Glutamatergic neuron (in vitro differentiated cells): ENCODE data around the gene HIPK2. TPM values are rescaled to one million over a fixed set of nuclear protein-coding genes. Genes with fewer than 3 reads are reported as not detected.

ENCODE experiments used
- DNase-seq: peaks from one replicate; pipeline ENCODE4 v3.0.0; 2022
- H3K27ac Mint-ChIP-seq: one replicate; pipeline ENCODE4 v1.8.0; 2020; ENCODE audit warnings: mild to moderate bottlenecking, mixed read lengths, inconsistent platforms; ENCODE audit not compliant: unreplicated experiment
- H3K27me3 Mint-ChIP-seq: one replicate; pipeline ENCODE4 v1.8.0; 2020; ENCODE audit warnings: mild to moderate bottlenecking, moderate library complexity, mixed read lengths, inconsistent platforms; ENCODE audit not compliant: unreplicated experiment
- H3K36me3 Mint-ChIP-seq: one replicate; pipeline ENCODE4 v1.8.0; 2020; ENCODE audit warnings: mild to moderate bottlenecking, mixed read lengths, inconsistent platforms; ENCODE audit not compliant: unreplicated experiment
- H3K4me1 Mint-ChIP-seq: one replicate; pipeline ENCODE4 v1.8.0; 2020; ENCODE audit warnings: mild to moderate bottlenecking, low read depth, mixed read lengths, inconsistent platforms; ENCODE audit not compliant: unreplicated experiment
- H3K4me3 Mint-ChIP-seq: one replicate; pipeline ENCODE4 v1.8.0; 2020; ENCODE audit warnings: mild to moderate bottlenecking, mixed read lengths, inconsistent platforms; ENCODE audit not compliant: unreplicated experiment
- H3K9me3 Mint-ChIP-seq: one replicate; pipeline ENCODE4 v1.8.0; 2020; ENCODE audit warnings: mild to moderate bottlenecking, moderate library complexity, mixed read lengths, inconsistent platforms; ENCODE audit not compliant: unreplicated experiment
- CTCF ChIP-seq: fragments of 200-600 bp; sonication (generic); IDR thresholded peaks from one replicate; pipeline ENCODE4 v1.5.0; 2021; ENCODE audit not compliant: partially characterized antibody, unreplicated experiment
- total RNA-seq: library from RNA; stranded (reverse); fragmentation: NEBNext Ultra II Directional; extraction: Animal tissue kit (Norgen Biotek cat#: 25700); gene quantifications from one replicate; pipeline ENCODE4 v1.2.1, GENCODE V29; 2021; ENCODE audit not compliant: unreplicated experiment

HIPK2 gene
- total RNA-seq, 1 donor from 2014 or later, result 36.9 TPM

DNA sequence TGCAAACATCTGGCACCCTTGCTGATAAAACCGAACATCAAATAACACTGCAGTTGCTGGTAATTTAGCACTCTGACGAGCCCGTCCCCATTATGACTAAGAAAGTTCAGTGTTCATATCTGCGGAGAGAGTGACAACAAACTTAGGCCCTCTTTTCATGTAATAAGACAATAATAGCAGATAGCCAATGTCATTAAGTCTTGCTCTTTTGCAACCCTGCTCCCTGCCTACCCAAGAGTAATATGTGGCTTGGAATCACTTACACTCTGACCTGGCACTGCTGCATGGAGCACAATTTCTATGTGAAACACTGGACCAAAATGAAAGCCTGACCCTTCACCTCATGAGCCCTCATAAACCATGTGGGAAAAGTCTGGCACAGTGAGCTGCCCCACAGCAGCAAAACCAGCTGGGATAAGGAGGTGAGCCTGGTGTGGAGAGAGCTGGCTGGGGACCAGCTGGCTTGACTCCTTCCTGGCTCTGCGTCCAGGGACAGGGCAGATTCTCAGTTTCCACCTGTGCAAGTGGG, 86.5 kb downstream of the HIPK2 start:
- Mint-ChIP-seq H3K36me3 (peaks cover 10% of the 10 kb centered on the region), H3K27me3 (peaks cover 3% of the 10 kb centered on the region), H3K9me3 (no peaks in the 10 kb centered on the region), H3K27ac (no peak overlapping the region), H3K4me3 (no peak overlapping the region), H3K4me1 (peaks cover 3% of the 10 kb centered on the region)
- no peak for DNase-seq
- TF ChIP-seq CTCF, result no peak

- Mint-ChIP-seq H3K27ac (no peak overlapping the region), H3K36me3 (peaks cover 25% of the 10 kb centered on the region)
Measured at GRCh38 chr7:139687980-139688632, 89.7 kb downstream of the HIPK2 start.

GRCh38 chr7:139687211-139687954, 90.4 kb downstream of the HIPK2 start:
- no peak for DNase-seq
- Mint-ChIP-seq H3K4me1 (peaks cover 3% of the 10 kb centered on the region), H3K4me3 (no peak overlapping the region), H3K36me3 (peaks cover 25% of the 10 kb centered on the region), H3K27me3 (no peaks in the 10 kb centered on the region), H3K9me3 (no peaks in the 10 kb centered on the region), H3K27ac (no peak overlapping the region)
- no peak for TF ChIP-seq CTCF

More at GRCh38 chr7:139687980-139688632, 89.7 kb downstream of the HIPK2 start:
- peaks cover 3% of the 10 kb centered on the region for H3K4me1 Mint-ChIP-seq
- H3K9me3 Mint-ChIP-seq, result no peaks in the 10 kb centered on the region
- no peak overlapping the region for H3K4me3 Mint-ChIP-seq
- no peak for DNase-seq
- TF ChIP-seq CTCF, result no peak
- H3K27me3 Mint-ChIP-seq, result no peaks in the 10 kb centered on the region

GRCh38 chr7:139683137-139683921, 94.5 kb downstream of the HIPK2 start:
- peaks cover 2% of the 10 kb centered on the region for H3K27me3 Mint-ChIP-seq
- no peak overlapping the region for H3K4me3 Mint-ChIP-seq
- DNase-seq, result no peak
- H3K9me3 Mint-ChIP-seq, result peaks cover 2% of the 10 kb centered on the region
- TF ChIP-seq CTCF, result no peak
- H3K27ac Mint-ChIP-seq, result no peak overlapping the region
- H3K4me1 Mint-ChIP-seq, result no peaks in the 10 kb centered on the region
- peaks cover 19% of the 10 kb centered on the region for H3K36me3 Mint-ChIP-seq
